Measurements from ENCODE around the gene SMURF1.
"Not testable (repeated sequence)": the region's sequence is repeated elsewhere in the genome, so short reads cannot be mapped to it uniquely, and the experiment has no call there.

Gene SMURF1

GRCh38 chr7:99044858-99045257 is 99.0 kb downstream of the SMURF1 start:
- H3K4me3 ChIP-seq (ENCODE audit: low read length); H3K9ac ChIP-seq (ENCODE audit: low read length); H3K4me1 ChIP-seq (ENCODE audit: control insufficient read depth, insufficient read depth, low read length); H3K27me3 ChIP-seq (replicated peaks; ENCODE audit: control insufficient read depth, insufficient read depth, low read length); H3K9me3 ChIP-seq (ENCODE audit: control insufficient read depth, low read length); DNase-seq (ENCODE audit: low read depth): not testable (repeated sequence)
- peaks cover 80% of the 10 kb centered on the region for H3K36me3 ChIP-seq (ENCODE audit: control insufficient read depth, insufficient read depth, low read length, severe bottlenecking)

- no peaks in the 10 kb centered on the region for H3K9me3 ChIP-seq (ENCODE audit: control insufficient read depth, low read length)
- no peaks in the 10 kb centered on the region for H3K27me3 ChIP-seq (replicated peaks; ENCODE audit: control insufficient read depth, insufficient read depth, low read length)
- H3K36me3 ChIP-seq (ENCODE audit: control insufficient read depth, insufficient read depth, low read length, severe bottlenecking) = peaks cover 79% of the 10 kb centered on the region
- H3K9ac ChIP-seq (ENCODE audit: low read length) = no peak overlapping the region
- DNase-seq (ENCODE audit: low read depth) = peak; percentile 40
- H3K4me1 ChIP-seq (ENCODE audit: control insufficient read depth, insufficient read depth, low read length) = peaks cover 6% of the 10 kb centered on the region
- H3K4me3 ChIP-seq (ENCODE audit: low read length) = no peak overlapping the region
These were observed 101.0 kb downstream of the SMURF1 start for GRCh38 chr7:99042957-99043356.

- H3K4me3 ChIP-seq (ENCODE audit: low read length) = no peak overlapping the region
- H3K36me3 ChIP-seq (ENCODE audit: control insufficient read depth, insufficient read depth, low read length, severe bottlenecking) = peaks cover 74% of the 10 kb centered on the region
- no peaks in the 10 kb centered on the region for H3K9me3 ChIP-seq (ENCODE audit: control insufficient read depth, low read length)
- H3K27me3 ChIP-seq (replicated peaks; ENCODE audit: control insufficient read depth, insufficient read depth, low read length) = no peaks in the 10 kb centered on the region
- H3K9ac ChIP-seq (ENCODE audit: low read length) = no peak overlapping the region
- peaks cover 12% of the 10 kb centered on the region for H3K4me1 ChIP-seq (ENCODE audit: control insufficient read depth, insufficient read depth, low read length)
- no peak for DNase-seq (ENCODE audit: low read depth)
These were observed 102.4 kb downstream of the SMURF1 start for GRCh38 chr7:99041526-99041925.

GRCh38 chr7:99040104-99040958 is 103.6 kb downstream of the SMURF1 start:
- peak; percentile 95 for DNase-seq (ENCODE audit: low read depth)
- H3K4me1 ChIP-seq (ENCODE audit: control insufficient read depth, insufficient read depth, low read length) = peaks cover 17% of the 10 kb centered on the region
- H3K27me3 ChIP-seq (replicated peaks; ENCODE audit: control insufficient read depth, insufficient read depth, low read length) = no peaks in the 10 kb centered on the region
- peak overlapping the region; percentile 74 for H3K9ac ChIP-seq (ENCODE audit: low read length)
- peaks cover 71% of the 10 kb centered on the region for H3K36me3 ChIP-seq (ENCODE audit: control insufficient read depth, insufficient read depth, low read length, severe bottlenecking)
- no peak overlapping the region for H3K4me3 ChIP-seq (ENCODE audit: low read length)
- H3K9me3 ChIP-seq (ENCODE audit: control insufficient read depth, low read length) = no peaks in the 10 kb centered on the region

GRCh38 chr7:99039384-99039891 is 104.5 kb downstream of the SMURF1 start:
- no peak for DNase-seq (ENCODE audit: low read depth)
- H3K36me3 ChIP-seq (ENCODE audit: control insufficient read depth, insufficient read depth, low read length, severe bottlenecking) = peaks cover 72% of the 10 kb centered on the region
- H3K4me3 ChIP-seq (ENCODE audit: low read length) = no peak overlapping the region
- H3K4me1 ChIP-seq (ENCODE audit: control insufficient read depth, insufficient read depth, low read length) = peaks cover 17% of the 10 kb centered on the region
- no peaks in the 10 kb centered on the region for H3K27me3 ChIP-seq (replicated peaks; ENCODE audit: control insufficient read depth, insufficient read depth, low read length)
- H3K9ac ChIP-seq (ENCODE audit: low read length) = no peak overlapping the region
- no peaks in the 10 kb centered on the region for H3K9me3 ChIP-seq (ENCODE audit: control insufficient read depth, low read length)

GRCh38 chr7:99038086-99038855 is 105.6 kb downstream of the SMURF1 start:
- Histone ChIP-seq H3K9me3 (ENCODE audit: control insufficient read depth, low read length) (no peaks in the 10 kb centered on the region), H3K4me1 (ENCODE audit: control insufficient read depth, insufficient read depth, low read length) (peaks cover 17% of the 10 kb centered on the region), H3K4me3 (ENCODE audit: low read length) (no peak overlapping the region), H3K27me3 (replicated peaks; ENCODE audit: control insufficient read depth, insufficient read depth, low read length) (no peaks in the 10 kb centered on the region), H3K36me3 (ENCODE audit: control insufficient read depth, insufficient read depth, low read length, severe bottlenecking) (peaks cover 72% of the 10 kb centered on the region), H3K9ac (ENCODE audit: low read length) (no peak overlapping the region)
- no peak for DNase-seq (ENCODE audit: low read depth)

- peaks cover 17% of the 10 kb centered on the region for H3K4me1 ChIP-seq (ENCODE audit: control insufficient read depth, insufficient read depth, low read length)
- no peak overlapping the region for H3K4me3 ChIP-seq (ENCODE audit: low read length)
- H3K27me3 ChIP-seq (replicated peaks; ENCODE audit: control insufficient read depth, insufficient read depth, low read length) = no peaks in the 10 kb centered on the region
- no peak overlapping the region for H3K9ac ChIP-seq (ENCODE audit: low read length)
- H3K36me3 ChIP-seq (ENCODE audit: control insufficient read depth, insufficient read depth, low read length, severe bottlenecking) = peaks cover 74% of the 10 kb centered on the region
- no peak for DNase-seq (ENCODE audit: low read depth)
- H3K9me3 ChIP-seq (ENCODE audit: control insufficient read depth, low read length) = no peaks in the 10 kb centered on the region
These were observed 106.5 kb downstream of the SMURF1 start for GRCh38 chr7:99037327-99037940.

GRCh38 chr7:99036546-99037111 is 107.3 kb downstream of the SMURF1 start:
- Histone ChIP-seq H3K36me3 (ENCODE audit: control insufficient read depth, insufficient read depth, low read length, severe bottlenecking) (peaks cover 75% of the 10 kb centered on the region), H3K27me3 (replicated peaks; ENCODE audit: control insufficient read depth, insufficient read depth, low read length) (no peaks in the 10 kb centered on the region), H3K9me3 (ENCODE audit: control insufficient read depth, low read length) (no peaks in the 10 kb centered on the region), H3K4me3 (ENCODE audit: low read length) (no peak overlapping the region), H3K9ac (ENCODE audit: low read length) (no peak overlapping the region), H3K4me1 (ENCODE audit: control insufficient read depth, insufficient read depth, low read length) (peaks cover 18% of the 10 kb centered on the region)
- DNase-seq (ENCODE audit: low read depth) = peak; percentile 25

- no peak overlapping the region for H3K9ac ChIP-seq (ENCODE audit: low read length)
- no peaks in the 10 kb centered on the region for H3K9me3 ChIP-seq (ENCODE audit: control insufficient read depth, low read length)
- no peak overlapping the region for H3K4me3 ChIP-seq (ENCODE audit: low read length)
- DNase-seq (ENCODE audit: low read depth) = no peak
- peaks cover 24% of the 10 kb centered on the region for H3K4me1 ChIP-seq (ENCODE audit: control insufficient read depth, insufficient read depth, low read length)
- H3K27me3 ChIP-seq (replicated peaks; ENCODE audit: control insufficient read depth, insufficient read depth, low read length) = no peaks in the 10 kb centered on the region
- H3K36me3 ChIP-seq (ENCODE audit: control insufficient read depth, insufficient read depth, low read length, severe bottlenecking) = peaks cover 75% of the 10 kb centered on the region
These were observed 108.0 kb downstream of the SMURF1 start for GRCh38 chr7:99035723-99036545.

- Histone ChIP-seq H3K4me3 (ENCODE audit: low read length) (no peak overlapping the region), H3K9ac (ENCODE audit: low read length) (no peak overlapping the region), H3K36me3 (ENCODE audit: control insufficient read depth, insufficient read depth, low read length, severe bottlenecking) (peaks cover 78% of the 10 kb centered on the region), H3K27me3 (replicated peaks; ENCODE audit: control insufficient read depth, insufficient read depth, low read length) (no peaks in the 10 kb centered on the region), H3K4me1 (ENCODE audit: control insufficient read depth, insufficient read depth, low read length) (peaks cover 27% of the 10 kb centered on the region), H3K9me3 (ENCODE audit: control insufficient read depth, low read length) (no peaks in the 10 kb centered on the region)
- DNase-seq (ENCODE audit: low read depth) = no peak
These were observed 108.8 kb downstream of the SMURF1 start for GRCh38 chr7:99034932-99035722.

Data from adipocyte (in vitro differentiated cells).